Measurements from ENCODE around the gene SH3BP1. TPM values are rescaled to one million over a fixed set of nuclear protein-coding genes. Genes with fewer than 3 reads are reported as not detected.

Gene SH3BP1
- total and polyA plus RNA-seq, 2 of the 13 experiments (the other 11 are each of a cell fraction or from before 2014, with no cell fraction given): 8.4 to 18.5 TPM

- BruUV-seq (replicated peaks): no TSS peak
- ATAC-seq: no peak
- H3K9ac ChIP-seq (ENCODE audit: insufficient read depth, low read depth, low read length): no peak overlapping the region
- in situ Hi-C loops (cut with HindIII; ENCODE audit: extremely low pct_ligation_motif_present, low pct_unique_long_range_greater_than_20kb): no loop called here
- 96% methylated on average over 6 of the region's 6 CpGs for WGBS (ENCODE audit: low lambda C conversion rate)
- no peak overlapping the region for H3K4me2 ChIP-seq (ENCODE audit: low read depth, low read length)
- no peaks in the 10 kb centered on the region for H4K20me1 ChIP-seq (ENCODE audit: insufficient read depth, low read length)
- intact Hi-C loops (cut with micrococcal nuclease; ENCODE audit: unreplicated experiment): no loop called here
- no peak for DNase-seq (ENCODE audit: low spot score)
- ChIA-PET CTCF (ENCODE audit: low intra/inter-chr PET ratio, low total read pairs) (no interaction called here), POLR2A (interaction anchor here (0.7 to 1.0 kb wide), 2 partner anchors 10 to 116 kb away, joined by 3 read pairs; partner anchors contain the start of gene GGA1)
- no peak overlapping the region for H3K4me3 ChIP-seq (replicated peaks in 1 of 3; ENCODE audit: insufficient read depth in 1 of 3, low read depth in 2 of 3, low read length in 3 of 3)
- no peak overlapping the region for H3K27ac ChIP-seq (ENCODE audit: extremely low read length, insufficient read depth, low read length)
- H3K27me3 ChIP-seq (ENCODE audit: control insufficient read depth in 1 of 2, insufficient read depth in 2 of 2, low read length in 2 of 2): no peaks in the 10 kb centered on the region; a peak in 1 of 5 replicates
- H3K9me3 ChIP-seq (ENCODE audit: low read length): no peaks in the 10 kb centered on the region
- no peak overlapping the region for H2AFZ ChIP-seq (ENCODE audit: low read length)
- no peak for FAIRE-seq
- peaks cover 6% of the 10 kb centered on the region for H3K4me1 ChIP-seq (ENCODE audit: insufficient read depth, low read length)
- peaks cover 21 to 42% of the 10 kb centered on the region in 2 experiments; a peak in 4 of 5 replicates for H3K36me3 ChIP-seq (replicated peaks in 1 of 2; ENCODE audit: control insufficient read depth in 1 of 2, insufficient read depth in 2 of 2, low read length in 2 of 2)
- no peak for TF ChIP-seq ZNF850 (CRISPR knock-in tag; conservative IDR thresholded peaks at IDR 0.05)
- no peak for TF ChIP-seq NFIB (CRISPR knock-in tag; IDR thresholded peaks at IDR 0.05; ENCODE audit: borderline replicate concordance)
- no peak for TF ChIP-seq ZNF879 (CRISPR knock-in tag; IDR thresholded peaks at IDR 0.05)
- no peak for TF ChIP-seq SYNCRIP (IDR thresholded peaks at IDR 0.05; ENCODE audit: insufficient read depth, low read depth, low read length)
- TF ChIP-seq ZC3H4 (CRISPR knock-in tag; IDR thresholded peaks at IDR 0.05; ENCODE audit: borderline replicate concordance): no peak
- no peak for TF ChIP-seq ZSCAN30 (CRISPR knock-in tag; IDR thresholded peaks at IDR 0.05)
- no peak for TF ChIP-seq ASH2L (IDR thresholded peaks at IDR 0.05; ENCODE audit: insufficient read length, low read depth, low read length)
- TF ChIP-seq, protein P1, sequence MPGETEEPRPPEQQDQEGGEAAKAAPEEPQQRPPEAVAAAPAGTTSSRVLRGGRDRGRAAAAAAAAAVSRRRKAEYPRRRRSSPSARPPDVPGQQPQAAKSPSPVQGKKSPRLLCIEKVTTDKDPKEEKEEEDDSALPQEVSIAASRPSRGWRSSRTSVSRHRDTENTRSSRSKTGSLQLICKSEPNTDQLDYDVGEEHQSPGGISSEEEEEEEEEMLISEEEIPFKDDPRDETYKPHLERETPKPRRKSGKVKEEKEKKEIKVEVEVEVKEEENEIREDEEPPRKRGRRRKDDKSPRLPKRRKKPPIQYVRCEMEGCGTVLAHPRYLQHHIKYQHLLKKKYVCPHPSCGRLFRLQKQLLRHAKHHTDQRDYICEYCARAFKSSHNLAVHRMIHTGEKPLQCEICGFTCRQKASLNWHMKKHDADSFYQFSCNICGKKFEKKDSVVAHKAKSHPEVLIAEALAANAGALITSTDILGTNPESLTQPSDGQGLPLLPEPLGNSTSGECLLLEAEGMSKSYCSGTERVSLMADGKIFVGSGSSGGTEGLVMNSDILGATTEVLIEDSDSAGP (CRISPR knock-in tag; IDR thresholded peaks at IDR 0.05; ENCODE audit: borderline replicate concordance): no peak
- TF ChIP-seq ZNF234 (CRISPR knock-in tag; conservative IDR thresholded peaks at IDR 0.05): no peak
- no peak for TF ChIP-seq TP53 (CRISPR knock-in tag; conservative IDR thresholded peaks at IDR 0.05)
- TF ChIP-seq LCORL (IDR thresholded peaks at IDR 0.05): no peak
- TF ChIP-seq LCORL (CRISPR knock-in tag; IDR thresholded peaks at IDR 0.05): no peak
- TF ChIP-seq ZNF557 (CRISPR knock-in tag; IDR thresholded peaks at IDR 0.05): no peak
- TF ChIP-seq, protein P2, sequence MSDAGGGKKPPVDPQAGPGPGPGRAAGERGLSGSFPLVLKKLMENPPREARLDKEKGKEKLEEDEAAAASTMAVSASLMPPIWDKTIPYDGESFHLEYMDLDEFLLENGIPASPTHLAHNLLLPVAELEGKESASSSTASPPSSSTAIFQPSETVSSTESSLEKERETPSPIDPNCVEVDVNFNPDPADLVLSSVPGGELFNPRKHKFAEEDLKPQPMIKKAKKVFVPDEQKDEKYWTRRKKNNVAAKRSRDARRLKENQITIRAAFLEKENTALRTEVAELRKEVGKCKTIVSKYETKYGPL (CRISPR knock-in tag; IDR thresholded peaks at IDR 0.05): no peak
- TF ChIP-seq RFXAP (CRISPR knock-in tag; IDR thresholded peaks at IDR 0.05; ENCODE audit: borderline replicate concordance): no peak
- no peak for TF ChIP-seq ZSCAN29 (CRISPR knock-in tag; conservative IDR thresholded peaks at IDR 0.05)
- H3K79me2 ChIP-seq (ENCODE audit: insufficient read depth, low read length): no peaks in the 10 kb centered on the region
These were observed 20.8 kb upstream of the SH3BP1 start for GRCh38 chr22:37618674-37619073.

All from HepG2 (cell line).